NCI-H345 treated with DMSO at 0.1 percent for 48 hours (cell line): ENCODE results near the gene GRIA1.
A peak's percentile ranks its signal among the peaks of the same experiment; 100 is the strongest.

ENCODE experiments used
- DNase-seq: peaks from one replicate; lab custom pipeline; 2025; ENCODE audit not compliant: unreplicated experiment; lab: John Stamatoyannopoulos, UW

The GRIA1 gene

GRCh38 chr5:153490118-153491037 lies at the start of gene GRIA1:
Gene GRIA1 (plus strand): TSS chr5:153490670.
- no peak for DNase-seq

GRCh38 chr5:153445875-153446579 lies 44.4 kb upstream of the GRIA1 start:
- peak; percentile 86 for DNase-seq

GRCh38 chr5:153447534-153447933 lies 42.9 kb upstream of the GRIA1 start:
- no peak for DNase-seq

DNA sequence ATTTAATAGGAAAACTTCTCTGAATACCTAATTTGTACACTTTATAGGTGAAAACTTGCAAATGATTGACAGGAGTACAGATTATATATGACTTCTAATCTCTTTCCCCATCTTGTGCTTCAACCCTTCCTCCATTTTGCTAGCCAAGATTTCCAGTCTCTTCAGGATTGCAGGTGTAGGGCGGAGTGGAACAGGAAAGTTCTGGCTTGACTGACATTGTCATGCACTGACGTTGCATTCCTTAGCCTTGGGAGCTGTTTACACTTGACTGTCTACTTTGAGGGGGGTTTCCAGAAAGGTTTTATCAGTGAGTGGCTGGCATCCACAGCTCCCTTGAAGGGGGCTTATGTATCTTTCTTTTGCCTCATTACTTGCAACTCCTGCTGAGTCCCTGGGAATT lies 34.1 kb upstream of the GRIA1 start:
- no peak for DNase-seq

DNA sequence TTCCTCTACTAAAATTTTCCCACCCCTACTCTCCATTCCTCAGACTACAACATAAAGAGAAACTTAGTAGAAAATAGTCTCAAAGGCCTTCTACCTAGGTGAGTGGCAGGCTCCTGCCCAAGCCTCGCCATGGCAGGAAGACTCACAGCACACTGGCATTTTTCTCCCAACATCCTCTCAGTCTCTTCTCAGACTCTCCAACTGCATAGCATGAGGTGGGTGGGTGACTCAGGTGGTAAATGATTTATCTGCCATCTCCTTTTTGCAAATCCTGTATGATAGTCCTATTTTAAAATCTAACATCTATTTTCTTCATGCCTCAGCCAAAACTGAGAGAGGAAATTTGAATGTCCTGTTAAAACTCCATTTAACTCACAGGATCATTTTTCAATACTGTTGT lies 33.5 kb upstream of the GRIA1 start:
- no peak for DNase-seq

GRCh38 chr5:153458268-153458667 lies 32.2 kb upstream of the GRIA1 start:
- DNase-seq: no peak

DNA sequence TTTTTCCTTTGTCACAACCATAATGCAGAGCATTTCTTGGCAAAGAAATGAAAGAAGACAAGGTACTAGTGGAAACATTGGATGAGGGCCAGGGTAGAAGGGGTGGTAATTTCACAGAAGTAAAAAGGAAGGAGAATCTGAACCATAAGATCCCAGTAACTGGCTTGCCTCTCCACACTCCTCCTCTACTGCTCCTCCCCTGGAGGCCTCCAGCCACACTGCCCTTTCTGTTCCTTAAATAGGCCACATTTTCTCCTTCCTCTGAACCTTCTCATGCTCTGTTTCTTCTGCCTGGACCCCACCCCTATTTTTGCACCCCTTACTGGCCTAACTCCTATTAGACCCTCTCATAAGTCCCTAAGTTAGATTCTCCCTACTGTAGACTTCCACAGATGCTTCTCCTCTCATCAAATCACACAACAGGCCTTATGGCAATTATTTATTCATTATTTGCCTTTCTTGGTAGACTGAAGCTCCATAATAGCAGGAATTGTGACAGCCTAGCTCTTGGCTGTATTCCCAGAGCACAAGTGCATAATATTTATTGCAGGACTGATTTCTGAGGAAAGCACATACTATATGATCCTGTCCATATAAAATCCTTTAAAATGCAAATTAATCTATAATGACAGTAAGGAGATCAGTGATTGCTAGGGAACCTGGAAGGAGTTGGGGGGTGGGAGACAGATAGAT lies 31.3 kb upstream of the GRIA1 start:
- DNase-seq: peak; percentile 76

- no peak for DNase-seq
Observed at GRCh38 chr5:153460421-153460820, 30.0 kb upstream of the GRIA1 start.

DNA sequence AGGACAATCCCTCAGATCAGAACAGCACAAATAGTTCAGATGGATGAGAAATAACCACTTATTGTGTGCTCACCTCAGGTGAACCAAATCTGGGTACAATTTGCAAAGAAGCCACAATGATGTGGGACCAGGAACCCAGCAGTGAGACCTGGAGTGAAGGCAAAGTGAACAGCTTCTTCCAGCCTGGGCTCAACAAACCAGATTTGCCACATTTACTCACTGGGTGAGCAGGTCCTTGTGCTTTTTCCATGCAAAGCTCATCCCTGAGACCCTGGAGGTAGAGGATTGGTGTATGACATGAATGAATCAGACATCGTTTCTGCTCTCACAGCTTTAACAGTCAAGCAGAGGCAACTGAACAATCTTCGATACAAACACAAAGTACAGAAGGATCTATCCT lies 29.1 kb upstream of the GRIA1 start:
- no peak for DNase-seq

- no peak for DNase-seq
Observed at GRCh38 chr5:153463806-153464205, 26.7 kb upstream of the GRIA1 start.

- no peak for DNase-seq
Observed at GRCh38 chr5:153467546-153467945, 22.9 kb upstream of the GRIA1 start.

DNA sequence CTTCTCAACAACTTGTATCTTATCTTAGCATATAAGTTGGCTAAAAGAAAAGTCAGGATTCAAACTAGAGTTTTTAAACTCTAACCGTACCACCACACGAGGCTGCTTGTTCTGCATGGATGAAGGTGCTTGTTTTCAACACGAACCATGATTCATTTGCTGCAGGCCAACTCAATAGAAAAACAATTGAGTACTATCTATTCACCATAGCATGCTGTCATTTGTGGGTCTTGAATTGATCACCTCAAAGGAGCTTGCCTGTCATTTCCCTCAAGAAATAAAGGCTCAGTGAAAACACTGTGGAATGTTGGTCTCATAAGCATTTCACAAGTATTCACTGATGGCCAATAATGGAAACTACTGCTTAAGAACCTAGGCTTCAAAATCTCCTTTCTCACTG lies 21.0 kb upstream of the GRIA1 start:
- DNase-seq: no peak

GRCh38 chr5:153470736-153471135 lies 19.7 kb upstream of the GRIA1 start:
- no peak for DNase-seq

GRCh38 chr5:153476767-153477166 lies 13.7 kb upstream of the GRIA1 start:
- no peak for DNase-seq

DNA sequence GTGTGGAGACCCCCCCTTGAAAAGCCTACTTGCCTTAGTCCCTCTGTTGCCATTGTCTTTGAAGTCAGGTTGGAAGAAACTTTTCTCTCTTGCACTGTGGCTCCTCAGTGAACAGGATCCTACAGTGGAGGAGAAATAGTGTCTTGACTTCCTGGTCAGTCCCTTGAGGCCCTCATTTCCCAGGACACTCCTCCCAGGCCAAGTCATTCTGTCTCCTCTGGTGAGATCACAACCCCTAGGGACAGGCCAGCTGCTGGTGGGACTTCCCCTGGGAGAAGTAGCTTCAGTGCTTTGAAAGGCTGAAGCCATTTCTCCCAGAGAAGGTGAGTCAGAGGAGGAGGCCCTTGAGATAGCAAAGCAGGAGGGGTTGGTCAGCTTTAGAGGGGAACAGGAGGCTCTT lies 10.1 kb upstream of the GRIA1 start:
- DNase-seq: no peak

DNA sequence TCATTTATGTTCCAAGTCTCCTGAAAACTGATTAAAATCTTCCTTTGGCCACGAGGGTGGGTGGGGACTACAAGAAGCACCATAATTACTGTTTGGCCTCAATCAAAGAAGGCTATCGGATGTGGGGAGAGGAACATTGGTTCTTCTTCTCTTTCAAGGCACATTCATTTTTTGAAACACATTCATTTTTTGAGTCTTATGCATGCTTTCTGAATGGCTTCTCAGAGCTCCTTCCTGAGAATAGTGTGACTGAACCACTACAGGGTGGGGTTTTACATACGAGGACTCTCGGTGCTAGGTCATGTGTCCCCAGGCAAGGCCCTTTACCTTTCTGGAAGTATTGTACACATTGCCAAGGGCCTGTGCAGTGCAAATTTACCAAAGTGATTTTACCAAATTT lies 7.0 kb upstream of the GRIA1 start:
- DNase-seq: no peak

DNA sequence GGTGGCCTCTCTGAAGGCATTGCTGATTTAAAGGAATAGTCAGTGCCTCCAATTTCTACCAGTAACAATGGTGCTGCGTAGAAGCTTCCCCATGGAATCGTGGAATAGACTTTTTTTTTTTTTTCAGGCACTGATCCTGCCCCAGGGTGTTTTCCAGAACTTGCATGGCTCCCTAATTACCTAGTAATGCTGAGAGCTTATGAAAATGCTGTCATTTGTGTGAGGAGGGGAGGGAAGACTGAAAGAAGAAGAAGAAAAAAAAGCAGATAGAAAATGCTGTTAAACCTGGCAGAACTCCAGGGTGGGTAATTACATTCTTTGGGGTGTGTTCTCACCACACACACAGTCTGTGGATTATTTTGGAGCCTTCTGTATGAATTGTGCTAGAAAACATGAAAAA lies 4.8 kb upstream of the GRIA1 start:
- no peak for DNase-seq

GRCh38 chr5:153486771-153487170 lies 3.7 kb upstream of the GRIA1 start:
- DNase-seq: no peak

DNA sequence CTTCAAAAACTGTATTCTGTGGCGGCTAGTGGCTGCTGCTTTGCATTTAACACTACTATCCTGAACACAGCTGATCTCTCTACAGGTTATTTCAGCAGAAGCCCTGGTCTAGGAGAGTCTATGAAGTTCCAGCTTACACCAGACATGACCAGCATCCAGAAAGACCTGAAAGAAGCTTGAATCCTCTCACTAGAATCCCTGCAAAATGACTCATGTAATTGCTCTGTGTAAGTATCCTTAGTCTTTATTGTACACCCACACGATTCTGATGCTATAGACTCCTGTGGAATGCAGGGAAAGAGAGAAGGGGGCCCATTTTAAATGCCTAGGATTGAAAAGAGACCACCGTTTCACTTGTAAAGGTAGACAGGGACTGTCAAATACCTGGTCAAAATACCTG lies 859 bp upstream of the GRIA1 start:
- DNase-seq: no peak

DNA sequence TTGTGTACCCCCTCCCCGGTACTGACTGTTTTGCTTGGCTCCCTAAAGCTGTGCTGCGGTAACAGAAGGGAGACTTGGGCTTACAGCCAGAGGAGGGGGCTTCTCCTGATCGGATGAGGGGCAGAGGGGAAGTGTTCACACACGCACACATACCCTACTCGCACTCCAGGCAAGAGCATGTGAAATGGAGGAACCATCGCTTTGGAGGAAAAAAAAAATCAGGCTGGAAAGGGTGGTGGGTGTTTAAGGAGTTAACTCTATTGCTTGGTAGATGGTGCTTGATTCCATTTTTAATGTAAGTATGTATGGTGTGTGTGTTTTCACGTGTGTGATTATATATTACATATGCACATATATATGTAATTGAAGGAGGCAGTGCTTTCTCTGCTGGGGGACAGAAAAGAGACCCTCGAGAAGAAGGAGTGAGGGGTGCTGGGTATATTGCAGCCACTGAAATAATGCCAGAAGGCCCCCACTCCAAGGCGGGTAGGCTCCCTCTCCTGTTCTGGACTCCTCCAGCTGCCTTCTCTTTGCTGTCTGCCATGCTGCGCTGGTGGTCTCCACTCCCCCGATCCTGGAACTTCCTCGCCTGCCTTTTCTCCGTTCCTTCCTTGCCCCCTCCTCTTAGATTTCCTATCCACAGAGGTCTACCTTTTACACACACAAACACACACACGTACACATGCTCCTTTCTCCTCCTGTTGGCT lies 721 bp downstream of the GRIA1 start:
- no peak for DNase-seq

DNA sequence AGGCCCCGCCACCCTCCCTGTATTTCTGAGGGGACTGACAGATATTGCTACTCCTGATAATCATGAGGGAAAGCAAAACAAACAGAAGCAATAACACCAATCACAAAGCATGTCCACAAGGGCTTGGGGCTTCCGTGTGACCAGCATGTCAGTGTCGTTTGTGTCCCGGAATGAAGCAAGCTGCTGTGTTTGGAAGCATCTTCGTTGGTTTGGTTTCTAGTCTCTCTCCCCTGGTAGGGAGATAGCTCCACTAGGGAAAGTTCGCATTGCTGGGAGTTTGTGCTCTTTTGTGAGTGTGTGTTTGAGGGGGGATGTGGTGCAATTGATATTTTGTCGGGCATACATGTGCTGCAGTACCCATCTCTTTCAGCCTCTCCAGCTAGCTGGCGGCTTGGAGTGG lies 1.4 kb downstream of the GRIA1 start:
- DNase-seq: no peak
